GM18502 (cell line): ENCODE measurements around the gene RAG2.
"Not testable (repeated sequence)": the region's sequence is repeated elsewhere in the genome, so short reads cannot be mapped to it uniquely, and the experiment has no call there.

Experiments used
- ATAC-seq: cut with Tn5 transposase; IDR thresholded peaks from one replicate; pipeline ENCODE4 v1.9.1; 2021; ENCODE audit warnings: mild to moderate bottlenecking; ENCODE audit not compliant: unreplicated experiment, poor library complexity

The RAG2 gene

DNA sequence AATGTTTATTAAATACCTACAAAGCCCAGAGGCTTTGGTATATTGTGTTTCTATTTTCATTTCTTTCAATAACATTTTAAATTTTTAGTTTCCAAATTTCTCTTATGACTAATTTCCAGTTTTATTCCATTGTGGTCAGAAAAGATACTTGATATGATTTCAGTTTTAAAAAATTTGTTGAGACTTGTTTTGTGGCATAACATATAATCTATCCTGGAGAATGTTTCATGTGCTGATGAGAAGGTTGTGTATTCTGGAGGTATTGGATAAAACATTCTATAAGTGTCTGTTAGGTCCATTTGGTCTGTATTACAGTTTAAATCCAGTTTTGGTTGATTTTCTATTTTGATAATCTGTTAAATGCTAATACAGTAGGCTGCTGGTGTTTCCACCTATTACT is 40.0 kb downstream of the RAG2 start:
- ATAC-seq: no peak

- not testable (repeated sequence) for ATAC-seq
Observed at GRCh38 chr11:36557390-36557789, 40.6 kb downstream of the RAG2 start.

GRCh38 chr11:36550385-36551115 is 47.5 kb downstream of the RAG2 start:
- ATAC-seq: no peak
